Endothelial cell of umbilical vein (primary cell): Measurements from ENCODE around the gene XAF1.

Experiments used
- EZH2 ChIP-seq: IDR thresholded peaks from 2 replicates; pipeline ENCODE4 v1.6.1; 2012; ENCODE audit warnings: borderline replicate concordance, low read depth, mild to moderate bottlenecking, moderate library complexity, low read length, inconsistent platforms; ENCODE audit not compliant: severe bottlenecking
- GATA2 ChIP-seq: IDR thresholded peaks from 2 replicates; pipeline ENCODE4 v1.7.0; 2011; ENCODE audit warnings: low read depth, mild to moderate bottlenecking, moderate library complexity, mixed read lengths, low read length; ENCODE audit not compliant: insufficient read length, insufficient read depth
- POLR2A ChIP-seq: IDR thresholded peaks from 2 replicates; pipeline ENCODE4 v1.6.1; 2012; ENCODE audit warnings: low read depth, mild to moderate bottlenecking, control low read depth, low read length
- TF ChIP-seq, protein P1 (sequence below), 2 donors: IDR thresholded peaks; 1 replicate in 1 of 2; 2 replicates in 1 of 2; pipeline ENCODE4 v1.5.1; 2011; ENCODE audit warnings: low read length in 2 of 2, mild to moderate bottlenecking in 2 of 2, moderate library complexity in 2 of 2, control low read depth in 1 of 2, inconsistent platforms in 1 of 2, low read depth in 1 of 2; ENCODE audit not compliant: insufficient read depth in 1 of 2; ENCODE audit errors: extremely low read depth in 1 of 2
- TF ChIP-seq, protein P2 (sequence below): IDR thresholded peaks from 2 replicates; pipeline ENCODE4 v1.6.1; 2011; ENCODE audit not compliant: insufficient read depth, insufficient read length

GRCh38 chr17:6753546-6753945 lies 2.3 kb upstream of the XAF1 start:
- TF ChIP-seq GATA2 (no peak), POLR2A (no peak), EZH2 (no peak)
- TF ChIP-seq, protein P1, sequence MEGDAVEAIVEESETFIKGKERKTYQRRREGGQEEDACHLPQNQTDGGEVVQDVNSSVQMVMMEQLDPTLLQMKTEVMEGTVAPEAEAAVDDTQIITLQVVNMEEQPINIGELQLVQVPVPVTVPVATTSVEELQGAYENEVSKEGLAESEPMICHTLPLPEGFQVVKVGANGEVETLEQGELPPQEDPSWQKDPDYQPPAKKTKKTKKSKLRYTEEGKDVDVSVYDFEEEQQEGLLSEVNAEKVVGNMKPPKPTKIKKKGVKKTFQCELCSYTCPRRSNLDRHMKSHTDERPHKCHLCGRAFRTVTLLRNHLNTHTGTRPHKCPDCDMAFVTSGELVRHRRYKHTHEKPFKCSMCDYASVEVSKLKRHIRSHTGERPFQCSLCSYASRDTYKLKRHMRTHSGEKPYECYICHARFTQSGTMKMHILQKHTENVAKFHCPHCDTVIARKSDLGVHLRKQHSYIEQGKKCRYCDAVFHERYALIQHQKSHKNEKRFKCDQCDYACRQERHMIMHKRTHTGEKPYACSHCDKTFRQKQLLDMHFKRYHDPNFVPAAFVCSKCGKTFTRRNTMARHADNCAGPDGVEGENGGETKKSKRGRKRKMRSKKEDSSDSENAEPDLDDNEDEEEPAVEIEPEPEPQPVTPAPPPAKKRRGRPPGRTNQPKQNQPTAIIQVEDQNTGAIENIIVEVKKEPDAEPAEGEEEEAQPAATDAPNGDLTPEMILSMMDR (IDR thresholded peaks at IDR 0.05; ENCODE audit: extremely low read depth in 1 of 2, insufficient read depth in 1 of 2, low read depth in 1 of 2, low read length in 2 of 2): no peak
- TF ChIP-seq, protein P2, sequence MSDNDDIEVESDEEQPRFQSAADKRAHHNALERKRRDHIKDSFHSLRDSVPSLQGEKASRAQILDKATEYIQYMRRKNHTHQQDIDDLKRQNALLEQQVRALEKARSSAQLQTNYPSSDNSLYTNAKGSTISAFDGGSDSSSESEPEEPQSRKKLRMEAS: no peak
